Germinal center (tissue), 1 donor: ENCODE results near the gene FECH.
"Not testable (repeated sequence)": the region's sequence is repeated elsewhere in the genome, so short reads cannot be mapped to it uniquely, and the experiment has no call there.

Experiments used
- DNase-seq: peaks from one replicate; pipeline ENCODE4 v3.0.0; 2012; ENCODE audit warnings: mixed read lengths, low spot score

The FECH gene

DNA sequence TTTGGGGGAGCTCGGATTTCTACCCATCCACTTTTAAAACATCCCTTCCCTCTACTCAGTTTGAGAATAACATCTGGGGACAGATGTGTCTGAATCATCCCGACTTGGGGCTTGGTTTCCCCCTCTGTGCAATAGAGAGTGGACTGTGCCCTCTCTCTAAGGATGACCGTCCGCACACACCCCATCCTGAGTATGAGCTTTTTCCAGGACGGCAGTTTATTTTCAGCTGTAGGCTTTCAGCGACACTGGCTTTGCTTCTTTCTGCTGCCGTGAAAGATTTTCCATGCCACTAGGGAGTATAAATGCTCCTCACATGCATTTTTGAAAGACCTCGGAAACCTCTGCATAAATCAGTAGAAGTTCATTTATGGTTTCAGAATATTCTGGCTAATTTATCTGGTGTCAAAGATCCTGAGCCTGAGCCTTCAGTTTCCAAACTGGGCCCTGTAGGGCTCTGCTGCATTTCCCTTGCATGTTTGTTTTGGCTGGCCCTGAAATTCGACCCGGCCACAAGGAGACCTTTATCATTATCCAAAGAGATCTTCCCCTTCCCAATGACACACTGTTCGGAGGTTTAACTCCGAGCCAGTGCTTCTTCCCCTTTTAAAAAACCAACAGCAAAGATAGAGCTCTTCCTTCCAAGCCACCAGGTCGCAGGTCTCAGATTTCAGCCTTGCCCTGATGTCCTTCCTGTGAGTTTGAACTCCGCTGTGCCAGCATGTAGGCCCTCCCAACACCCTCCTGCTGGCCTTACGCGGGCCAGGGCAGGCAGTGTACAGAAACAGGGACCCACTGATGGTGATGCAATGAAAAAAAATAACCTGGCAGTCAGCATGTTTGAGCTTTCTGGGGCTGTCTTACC is 53.3 kb downstream of the FECH start:
- DNase-seq = no peak

DNA sequence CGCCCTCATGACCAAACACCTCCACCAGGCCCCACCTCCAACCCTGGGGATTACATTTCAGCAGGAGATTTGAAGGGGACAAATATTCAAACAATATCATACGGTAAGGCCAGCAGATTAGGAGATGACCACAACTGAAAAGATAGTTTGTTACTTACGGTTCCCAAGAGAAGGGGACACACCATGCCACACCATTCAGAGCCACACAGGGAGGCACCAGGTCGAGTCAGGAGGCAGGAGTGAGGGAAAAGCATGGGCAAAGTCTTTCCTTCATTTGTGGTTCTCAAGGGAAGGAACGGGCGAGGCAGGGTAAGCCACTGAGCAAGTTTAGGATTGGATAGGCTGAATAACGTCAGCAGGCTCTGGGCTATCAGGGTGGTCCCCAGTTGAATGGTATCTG is 57.4 kb downstream of the FECH start:
- no peak for DNase-seq

DNA sequence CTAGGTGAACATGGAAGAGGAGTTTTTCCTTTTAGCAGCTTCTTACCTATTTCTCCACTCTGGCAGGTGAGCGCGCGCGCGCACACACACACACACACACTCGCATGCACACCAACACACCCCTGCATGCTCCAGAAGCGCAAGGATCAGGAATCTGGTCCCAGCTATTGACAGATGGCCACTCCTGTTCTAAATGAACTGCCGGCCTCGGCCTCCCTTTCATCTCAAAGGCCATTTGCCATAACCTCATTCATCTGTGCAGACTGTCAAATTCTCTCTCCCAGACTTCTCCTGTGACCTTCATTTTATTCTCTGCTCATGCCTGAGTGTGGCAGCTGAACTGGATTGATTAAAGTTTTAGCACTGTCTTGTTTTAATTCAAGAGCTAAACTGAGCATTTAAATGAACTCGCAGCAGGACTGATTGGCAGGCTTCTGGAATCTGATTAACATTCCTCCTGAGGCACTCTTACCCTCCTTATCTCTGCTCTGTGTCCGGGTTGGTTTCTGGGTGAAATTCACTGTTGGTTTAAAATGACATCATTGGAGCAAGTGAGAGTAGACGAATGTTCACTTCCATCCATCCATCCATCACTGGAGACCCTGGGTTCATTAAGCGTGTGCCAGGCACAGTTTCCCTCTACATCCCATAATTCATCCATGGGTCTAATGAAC is 58.8 kb downstream of the FECH start:
- DNase-seq = no peak

DNA sequence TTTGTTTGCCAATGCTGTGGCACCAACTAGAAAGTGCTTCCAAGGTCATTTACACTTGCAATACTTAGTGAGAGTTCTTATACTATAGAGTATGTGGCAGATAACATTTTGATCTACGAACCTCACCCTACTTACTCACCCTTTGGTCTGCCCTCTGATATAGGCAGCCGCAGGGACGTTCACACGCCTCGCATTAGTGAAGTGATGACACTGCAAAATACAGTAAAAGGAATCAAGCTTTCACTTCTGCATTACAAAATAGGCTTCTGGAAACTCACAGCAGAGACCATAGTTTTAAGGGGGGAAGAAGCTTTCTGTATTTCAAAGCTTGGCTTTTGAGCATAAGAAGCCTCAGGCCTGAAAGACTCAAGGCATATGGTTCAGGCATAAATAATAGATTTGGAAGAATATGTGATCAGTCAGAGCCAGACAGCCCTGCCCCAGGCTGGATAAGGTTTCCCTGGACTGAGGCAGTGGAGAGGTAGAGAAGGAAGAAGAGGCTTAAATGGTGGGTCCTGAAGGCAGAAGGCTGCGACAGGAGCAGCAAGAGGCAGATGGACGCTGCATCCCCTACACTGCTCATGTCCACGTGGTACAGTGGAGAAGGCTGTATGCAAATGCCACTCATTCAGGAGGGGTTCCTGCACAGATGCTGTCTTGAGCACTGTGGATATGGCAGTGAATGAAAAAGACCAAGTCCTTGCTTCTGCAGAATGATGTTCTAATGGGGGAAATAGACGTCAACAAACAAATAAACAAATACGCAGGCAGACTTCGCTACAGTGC is 63.1 kb downstream of the FECH start:
- DNase-seq = no peak

DNA sequence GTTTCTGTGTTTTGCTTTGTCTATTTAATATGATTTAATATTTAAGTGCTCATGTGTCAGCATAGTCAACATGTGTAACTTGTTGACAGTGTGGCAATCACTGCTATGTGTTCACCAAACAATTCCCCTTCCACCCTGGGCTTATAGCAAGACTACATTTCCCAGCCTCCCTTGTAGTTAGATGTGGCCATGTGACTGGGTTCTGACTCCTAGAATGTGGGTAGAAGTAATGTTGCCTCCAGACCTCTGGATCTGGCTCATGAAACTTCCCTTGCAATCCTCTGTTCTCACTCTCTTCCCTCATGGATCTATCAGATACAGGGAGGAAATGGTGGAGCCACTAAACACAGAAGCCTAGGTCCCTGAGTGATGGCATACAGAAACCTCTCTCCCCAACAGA is 64.2 kb downstream of the FECH start:
- DNase-seq = not testable (repeated sequence)

DNA sequence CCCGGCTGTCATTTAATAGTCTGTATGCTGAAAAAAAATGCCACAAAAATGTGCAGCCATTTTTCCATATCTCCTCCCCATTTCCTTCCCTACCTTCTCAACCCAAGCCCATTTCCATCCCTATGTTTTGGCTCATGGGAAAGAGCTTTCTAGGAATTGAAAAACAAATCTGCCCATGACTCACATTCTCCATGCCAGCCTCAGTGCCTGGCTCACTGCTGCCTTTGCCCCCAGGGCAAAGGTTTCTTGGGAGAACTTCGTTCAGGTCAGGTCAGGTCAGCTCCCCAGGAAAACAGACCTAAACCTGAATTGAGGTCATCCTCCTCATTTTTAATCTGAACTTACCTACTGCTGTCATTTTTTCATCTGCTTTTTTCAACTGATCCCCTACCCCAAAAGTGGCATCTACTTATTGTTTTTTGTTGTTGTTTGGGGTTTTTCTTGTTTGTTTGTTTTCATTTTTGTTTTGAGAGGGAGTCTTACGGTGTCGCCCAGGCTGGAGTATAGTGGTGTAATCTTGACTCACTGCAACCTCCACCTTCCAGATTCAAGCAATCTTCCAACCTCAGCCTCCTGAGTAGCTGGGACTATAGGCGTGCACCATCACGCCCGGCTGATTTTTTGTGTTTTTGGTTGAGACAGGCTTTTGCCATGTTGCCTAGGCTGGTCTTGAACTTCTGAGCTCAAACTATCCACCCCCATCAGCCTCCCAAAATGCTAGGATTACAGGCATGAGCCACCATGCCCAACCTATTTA is 66.7 kb downstream of the FECH start:
- DNase-seq = no peak

DNA sequence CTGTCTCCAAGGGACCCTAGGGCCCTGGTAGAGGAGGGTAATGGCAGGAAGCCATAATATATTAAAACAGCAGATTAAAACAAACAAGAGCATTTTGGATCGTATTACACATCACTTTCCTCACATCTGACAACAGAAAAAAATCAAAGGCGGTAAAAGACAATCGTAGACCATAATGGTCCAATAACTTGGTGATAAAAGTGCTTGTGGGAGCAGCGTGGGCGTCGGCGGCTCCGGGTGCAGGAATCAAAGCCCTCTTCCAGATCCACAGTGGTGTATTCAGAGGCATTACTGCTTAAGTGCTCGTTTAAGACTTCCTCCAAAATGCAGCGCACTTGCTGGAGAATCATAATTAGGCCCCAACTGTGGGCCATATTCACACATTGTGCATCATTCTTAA is 68.0 kb downstream of the FECH start:
- DNase-seq = no peak

DNA sequence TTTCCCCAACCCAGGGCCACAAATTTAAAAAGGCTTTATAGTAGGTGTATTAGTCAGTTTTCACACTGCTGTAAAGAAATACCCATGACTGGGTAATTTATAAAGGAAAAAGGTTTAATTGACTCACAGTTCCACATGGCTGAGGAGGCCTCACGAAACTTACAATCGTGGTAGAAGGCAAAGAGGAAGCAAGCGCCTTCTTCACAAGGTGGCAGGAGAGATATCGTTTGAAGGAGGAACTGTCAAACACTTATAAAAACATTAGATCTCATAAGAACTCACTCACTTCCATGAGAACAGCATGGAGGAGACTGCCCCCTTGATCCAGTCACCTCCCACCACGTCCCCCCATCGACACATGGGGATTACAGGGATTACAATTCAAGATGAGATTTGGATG is 70.4 kb downstream of the FECH start:
- DNase-seq = no peak

DNA sequence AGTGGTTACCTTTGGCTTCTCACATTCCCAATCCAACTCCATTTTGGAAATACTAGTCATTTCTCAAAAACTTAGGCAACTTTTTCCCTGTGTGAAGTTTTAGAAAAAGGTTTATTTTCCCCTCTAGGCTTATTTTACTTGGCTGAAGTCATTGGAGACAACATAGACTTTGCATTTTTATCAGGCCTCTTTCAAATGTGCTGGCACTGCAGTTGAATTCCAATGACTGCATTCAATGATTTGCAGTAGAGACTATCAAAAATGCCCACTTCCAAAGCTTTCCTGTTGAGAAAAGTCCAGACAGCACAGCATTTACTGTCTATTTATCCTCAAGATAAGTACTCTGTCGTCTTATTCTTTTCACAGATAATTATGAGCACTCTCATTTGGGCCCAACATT is 81.3 kb downstream of the FECH start:
- DNase-seq = no peak

DNA sequence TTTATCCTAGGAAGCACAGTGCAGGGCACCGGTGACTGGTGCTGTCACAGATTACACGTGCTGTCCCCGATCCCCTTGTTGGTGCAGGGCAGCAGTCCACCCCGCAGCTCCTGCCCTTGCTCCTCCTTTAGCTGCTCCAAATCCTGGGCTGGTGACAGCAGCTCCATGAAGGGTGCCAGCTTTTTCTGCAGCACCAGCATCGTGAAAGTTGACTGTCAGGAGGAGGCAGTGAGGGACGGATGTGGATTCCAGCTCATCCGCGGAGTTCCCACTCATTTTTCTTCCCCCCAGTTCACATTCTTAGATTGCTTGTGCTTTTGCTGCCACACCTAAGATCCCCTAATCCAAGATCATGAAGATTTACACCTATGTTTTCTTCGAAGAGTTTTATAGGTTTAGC is 83.9 kb downstream of the FECH start:
- no peak for DNase-seq

DNA sequence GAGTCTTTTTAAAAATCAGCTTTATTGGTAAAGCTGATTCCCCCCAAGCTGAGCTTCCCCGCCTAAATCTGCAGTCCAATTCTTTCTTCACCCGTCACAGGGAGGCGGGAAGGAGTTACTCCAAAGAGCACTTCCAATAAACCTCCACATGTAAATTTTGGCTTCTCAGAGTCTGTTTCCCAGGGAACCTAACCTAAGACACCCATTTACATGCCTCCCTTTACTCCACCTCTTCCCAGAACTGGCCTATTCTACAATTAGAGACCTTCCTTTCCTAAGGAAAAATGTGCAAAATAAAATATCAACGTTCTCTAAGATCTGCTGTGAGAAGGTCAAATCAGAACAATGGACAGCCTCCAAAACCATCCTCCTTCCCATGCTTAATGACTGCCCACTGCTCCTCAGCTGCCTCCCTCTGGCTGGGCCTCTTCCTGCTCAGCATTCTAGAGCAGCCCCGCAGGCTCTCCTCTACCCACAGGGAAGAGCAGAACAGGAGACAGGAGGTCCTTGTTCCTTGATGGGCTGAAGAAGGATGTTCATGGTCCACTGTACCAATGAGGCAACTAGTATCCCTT is 87.7 kb downstream of the FECH start:
- no peak for DNase-seq
